ENCODE results near the gene METRN.

Gene METRN

GRCh38 chr16:678858-679813 is 35.8 kb upstream of the METRN start:
- DNase-seq (ENCODE audit: low read depth), result peak; percentile 38
- TF ChIP-seq, protein P1, sequence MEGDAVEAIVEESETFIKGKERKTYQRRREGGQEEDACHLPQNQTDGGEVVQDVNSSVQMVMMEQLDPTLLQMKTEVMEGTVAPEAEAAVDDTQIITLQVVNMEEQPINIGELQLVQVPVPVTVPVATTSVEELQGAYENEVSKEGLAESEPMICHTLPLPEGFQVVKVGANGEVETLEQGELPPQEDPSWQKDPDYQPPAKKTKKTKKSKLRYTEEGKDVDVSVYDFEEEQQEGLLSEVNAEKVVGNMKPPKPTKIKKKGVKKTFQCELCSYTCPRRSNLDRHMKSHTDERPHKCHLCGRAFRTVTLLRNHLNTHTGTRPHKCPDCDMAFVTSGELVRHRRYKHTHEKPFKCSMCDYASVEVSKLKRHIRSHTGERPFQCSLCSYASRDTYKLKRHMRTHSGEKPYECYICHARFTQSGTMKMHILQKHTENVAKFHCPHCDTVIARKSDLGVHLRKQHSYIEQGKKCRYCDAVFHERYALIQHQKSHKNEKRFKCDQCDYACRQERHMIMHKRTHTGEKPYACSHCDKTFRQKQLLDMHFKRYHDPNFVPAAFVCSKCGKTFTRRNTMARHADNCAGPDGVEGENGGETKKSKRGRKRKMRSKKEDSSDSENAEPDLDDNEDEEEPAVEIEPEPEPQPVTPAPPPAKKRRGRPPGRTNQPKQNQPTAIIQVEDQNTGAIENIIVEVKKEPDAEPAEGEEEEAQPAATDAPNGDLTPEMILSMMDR (conservative IDR thresholded peaks at IDR 0.05; ENCODE audit: control insufficient read depth, insufficient read depth, low read depth, low read length), result no peak
- H3K4me3 ChIP-seq (ENCODE audit: control insufficient read depth, low read depth, low read length), result peak overlapping the region; percentile 45

- H3K4me3 ChIP-seq (ENCODE audit: control insufficient read depth, low read depth, low read length), result peak within 1 kb of the TSS; percentile 77
- peak; percentile 76 for DNase-seq (ENCODE audit: low read depth)
- TF ChIP-seq, protein P1 (conservative IDR thresholded peaks at IDR 0.05; ENCODE audit: control insufficient read depth, insufficient read depth, low read depth, low read length), result no peak
These were observed 34.9 kb upstream of the METRN start, which contains the start of gene STUB1 for GRCh38 chr16:679814-680624. Gene STUB1, plus strand, starts transcription at chr16:680410. Its CDS starts 116 bp downstream, at chr16:680526.

GRCh38 chr16:680625-680945 is 34.3 kb upstream of the METRN start:
- DNase-seq (ENCODE audit: low read depth), result no peak
- TF ChIP-seq, protein P1 (conservative IDR thresholded peaks at IDR 0.05; ENCODE audit: control insufficient read depth, insufficient read depth, low read depth, low read length), result no peak
- H3K4me3 ChIP-seq (ENCODE audit: control insufficient read depth, low read depth, low read length), result peak overlapping the region; percentile 77

DNA sequence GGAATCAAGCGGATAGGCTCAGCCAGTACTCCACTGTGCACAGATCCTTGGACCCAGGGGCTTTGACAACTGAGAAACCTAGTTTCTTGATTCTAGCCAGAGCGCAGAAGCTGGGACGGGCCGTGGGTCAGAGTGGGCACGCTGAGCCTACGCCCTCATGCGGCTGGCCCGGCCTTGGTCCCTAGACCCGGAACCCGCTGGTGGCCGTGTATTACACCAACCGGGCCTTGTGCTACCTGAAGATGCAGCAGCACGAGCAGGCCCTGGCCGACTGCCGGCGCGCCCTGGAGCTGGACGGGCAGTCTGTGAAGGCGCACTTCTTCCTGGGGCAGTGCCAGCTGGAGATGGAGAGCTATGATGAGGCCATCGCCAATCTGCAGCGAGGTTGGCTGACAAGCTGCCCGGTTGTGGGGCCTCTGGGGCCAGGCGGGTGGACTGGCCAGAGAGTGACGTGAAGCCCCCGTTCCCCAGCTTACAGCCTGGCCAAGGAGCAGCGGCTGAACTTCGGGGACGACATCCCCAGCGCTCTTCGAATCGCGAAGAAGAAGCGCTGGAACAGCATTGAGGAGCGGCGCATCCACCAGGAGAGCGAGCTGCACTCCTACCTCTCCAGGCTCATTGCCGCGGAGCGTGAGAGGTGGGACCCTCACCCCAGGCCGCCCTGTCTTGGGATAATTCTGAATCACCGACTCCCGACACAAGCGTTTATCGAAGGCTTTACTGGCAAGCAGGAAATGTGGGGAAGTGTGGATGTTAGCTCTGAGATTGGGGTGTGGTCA is 33.8 kb upstream of the METRN start:
- DNase-seq (ENCODE audit: low read depth), result peak; percentile 77

DNA sequence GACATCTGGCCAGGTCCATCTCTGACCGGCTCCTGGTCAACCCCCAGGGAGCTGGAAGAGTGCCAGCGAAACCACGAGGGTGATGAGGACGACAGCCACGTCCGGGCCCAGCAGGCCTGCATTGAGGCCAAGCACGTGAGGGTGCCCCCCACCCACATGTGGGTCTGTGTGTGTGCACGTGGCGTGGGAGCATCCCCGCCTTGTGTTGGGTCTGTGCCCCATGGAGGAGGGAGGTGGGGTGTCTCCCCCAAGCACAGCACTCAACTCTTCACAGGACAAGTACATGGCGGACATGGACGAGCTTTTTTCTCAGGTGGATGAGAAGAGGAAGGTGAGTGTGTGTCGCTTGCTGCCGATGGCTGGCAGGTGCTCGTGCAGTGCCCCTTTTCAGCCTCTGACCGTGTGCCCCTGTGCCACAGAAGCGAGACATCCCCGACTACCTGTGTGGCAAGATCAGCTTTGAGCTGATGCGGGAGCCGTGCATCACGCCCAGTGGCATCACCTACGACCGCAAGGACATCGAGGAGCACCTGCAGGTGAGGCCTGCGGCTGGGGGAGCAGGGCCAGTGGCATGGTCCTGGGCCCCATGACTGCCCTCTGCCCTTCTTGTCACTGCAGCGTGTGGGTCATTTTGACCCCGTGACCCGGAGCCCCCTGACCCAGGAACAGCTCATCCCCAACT is 33.0 kb upstream of the METRN start:
- peak; percentile 66 for DNase-seq (ENCODE audit: low read depth)
- TF ChIP-seq, protein P1 (conservative IDR thresholded peaks at IDR 0.05; ENCODE audit: control insufficient read depth, insufficient read depth, low read depth, low read length), result no peak
- H3K4me3 ChIP-seq (ENCODE audit: control insufficient read depth, low read depth, low read length), result peak overlapping the region; percentile 77

More for the DNA sequence above, 33.8 kb upstream of the METRN start:
- peak overlapping the region; percentile 77 for H3K4me3 ChIP-seq (ENCODE audit: control insufficient read depth, low read depth, low read length)
- TF ChIP-seq, protein P1 (conservative IDR thresholded peaks at IDR 0.05; ENCODE audit: control insufficient read depth, insufficient read depth, low read depth, low read length), result no peak
